Peyer's patch (tissue), 4 donors: ENCODE results near the gene ITGA2B.

ENCODE experiments used
- POLR2A ChIP-seq, 2 donors: fragments of 450-650 bp; IDR thresholded peaks; one replicate each; pipeline ENCODE4 v1.5.1; 2017; ENCODE audit warnings: antibody characterized with exemption in 2 of 2, mild to moderate bottlenecking in 2 of 2, moderate library complexity in 2 of 2
- TF ChIP-seq, protein P1 (sequence below), 6 experiments: fragments of 450-650 bp in 4 of 6; fragments of 200-600 bp in 2 of 6; sonication (generic) in 1 of 6; IDR thresholded peaks; one replicate each; pipeline ENCODE4 v1.5.1; 2017 to 2019; ENCODE audit warnings: antibody characterized with exemption in 6 of 6, mild to moderate bottlenecking in 3 of 6, moderate library complexity in 1 of 6

DNA sequence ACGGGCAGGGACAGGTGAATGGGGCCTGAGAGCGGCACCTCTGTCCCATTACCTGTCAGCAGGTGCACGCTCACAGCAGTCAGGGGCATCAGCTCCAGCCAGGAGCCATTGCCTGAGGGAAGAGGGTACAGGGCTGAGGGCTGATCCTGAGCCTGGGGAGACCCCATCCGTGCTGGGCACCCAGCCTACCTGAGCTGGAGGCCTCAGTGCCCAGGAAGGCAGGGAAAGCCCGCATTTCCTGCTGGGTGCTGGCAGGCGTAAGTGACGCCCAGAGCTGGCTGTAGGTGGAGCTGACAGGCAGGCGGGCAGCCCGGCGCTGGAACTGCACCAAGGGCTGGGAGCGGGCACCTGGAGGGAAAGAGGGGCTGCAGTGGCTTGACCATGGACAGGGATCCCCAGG is 33.2 kb downstream of the ITGA2B start:
- TF ChIP-seq, protein P1, sequence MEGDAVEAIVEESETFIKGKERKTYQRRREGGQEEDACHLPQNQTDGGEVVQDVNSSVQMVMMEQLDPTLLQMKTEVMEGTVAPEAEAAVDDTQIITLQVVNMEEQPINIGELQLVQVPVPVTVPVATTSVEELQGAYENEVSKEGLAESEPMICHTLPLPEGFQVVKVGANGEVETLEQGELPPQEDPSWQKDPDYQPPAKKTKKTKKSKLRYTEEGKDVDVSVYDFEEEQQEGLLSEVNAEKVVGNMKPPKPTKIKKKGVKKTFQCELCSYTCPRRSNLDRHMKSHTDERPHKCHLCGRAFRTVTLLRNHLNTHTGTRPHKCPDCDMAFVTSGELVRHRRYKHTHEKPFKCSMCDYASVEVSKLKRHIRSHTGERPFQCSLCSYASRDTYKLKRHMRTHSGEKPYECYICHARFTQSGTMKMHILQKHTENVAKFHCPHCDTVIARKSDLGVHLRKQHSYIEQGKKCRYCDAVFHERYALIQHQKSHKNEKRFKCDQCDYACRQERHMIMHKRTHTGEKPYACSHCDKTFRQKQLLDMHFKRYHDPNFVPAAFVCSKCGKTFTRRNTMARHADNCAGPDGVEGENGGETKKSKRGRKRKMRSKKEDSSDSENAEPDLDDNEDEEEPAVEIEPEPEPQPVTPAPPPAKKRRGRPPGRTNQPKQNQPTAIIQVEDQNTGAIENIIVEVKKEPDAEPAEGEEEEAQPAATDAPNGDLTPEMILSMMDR (IDR thresholded peaks at IDR 0.05): no peak
- no peak for TF ChIP-seq POLR2A (IDR thresholded peaks at IDR 0.05)
